ENCODE measurements around the gene NPY.

Gene NPY

DNA sequence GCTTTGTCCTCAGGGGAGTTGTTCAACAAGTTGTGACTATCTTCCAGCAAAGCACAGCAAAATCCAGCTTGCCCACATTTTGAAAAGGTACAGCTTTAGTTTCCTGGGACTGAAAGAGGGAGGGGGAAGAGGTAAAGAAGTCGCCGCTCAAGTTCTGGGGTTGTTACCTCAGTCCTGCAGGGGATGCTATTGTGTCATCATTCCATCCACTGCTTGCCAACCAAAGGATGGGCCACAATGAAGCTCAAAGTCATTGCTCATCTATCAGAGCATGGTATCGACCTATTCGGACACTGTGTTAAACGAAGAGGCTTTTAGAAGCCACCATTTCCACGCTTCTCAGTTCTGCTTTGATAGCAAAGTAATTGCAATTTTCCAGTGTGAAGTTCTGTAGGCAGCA lies 34.3 kb downstream of the NPY start:
- DNase-seq: no peak

DNA sequence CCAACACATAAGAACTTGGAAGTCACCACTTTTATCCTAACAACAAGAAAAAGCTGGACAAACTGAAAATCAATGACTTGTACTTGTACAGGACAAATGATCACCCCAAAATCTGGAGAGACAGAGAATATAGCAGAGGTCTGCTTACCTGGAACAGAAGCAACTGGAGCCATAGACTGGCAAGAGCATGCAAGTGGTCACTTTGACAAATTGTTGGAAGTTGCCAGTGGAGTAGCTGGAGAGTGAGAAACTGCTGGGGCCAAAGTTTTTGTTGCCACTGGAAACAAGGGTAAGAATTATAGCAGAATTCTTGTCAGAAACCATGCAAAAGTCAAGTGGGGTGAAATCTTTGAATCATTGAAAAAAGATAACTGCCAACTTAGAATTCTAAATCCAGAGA lies 35.2 kb downstream of the NPY start:
- DNase-seq: no peak

DNA sequence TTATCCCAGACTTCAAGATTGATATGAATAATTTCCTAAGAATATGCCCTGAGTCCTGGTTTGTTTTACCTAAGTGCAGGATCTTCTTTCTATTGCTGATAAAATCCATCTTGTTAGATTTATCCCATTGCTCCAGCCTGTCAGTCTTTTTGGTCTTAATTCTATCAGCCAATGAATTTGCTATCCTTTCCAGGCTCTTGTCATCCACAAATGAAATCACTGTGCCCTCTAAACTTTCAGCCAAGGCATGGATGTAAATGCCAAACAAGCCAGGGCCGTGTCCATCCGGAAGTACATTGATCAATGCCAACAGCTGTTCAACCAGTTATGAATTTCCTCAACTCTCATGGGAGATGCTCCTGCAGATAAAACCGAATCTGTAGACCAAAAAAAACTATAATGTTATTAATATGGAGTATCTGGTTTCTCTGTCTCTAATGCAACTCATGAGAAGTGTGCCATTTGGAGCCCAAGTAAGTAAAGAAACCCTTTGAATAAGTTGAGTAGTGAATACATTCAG lies 40.0 kb downstream of the NPY start:
- no peak for DNase-seq

DNA sequence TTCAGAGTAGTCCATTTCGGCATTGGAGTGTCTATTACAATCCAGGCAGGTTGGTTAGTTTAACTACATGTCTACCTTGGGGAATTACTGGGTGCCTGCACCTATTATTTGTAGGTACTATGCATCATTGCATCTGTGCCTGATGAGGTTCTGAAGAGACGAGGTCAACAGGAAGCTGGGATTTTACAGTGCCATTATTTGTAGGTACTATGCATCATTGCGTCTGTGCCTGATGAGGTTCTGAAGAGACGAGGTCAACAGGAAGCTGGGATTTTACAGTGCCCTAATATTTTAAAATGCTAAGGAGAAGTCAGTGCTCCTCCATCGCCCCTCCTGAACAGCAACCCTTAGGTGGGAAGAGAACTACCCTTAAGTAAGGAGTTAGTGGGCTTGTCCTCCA lies 41.7 kb downstream of the NPY start:
- no peak for DNase-seq

DNA sequence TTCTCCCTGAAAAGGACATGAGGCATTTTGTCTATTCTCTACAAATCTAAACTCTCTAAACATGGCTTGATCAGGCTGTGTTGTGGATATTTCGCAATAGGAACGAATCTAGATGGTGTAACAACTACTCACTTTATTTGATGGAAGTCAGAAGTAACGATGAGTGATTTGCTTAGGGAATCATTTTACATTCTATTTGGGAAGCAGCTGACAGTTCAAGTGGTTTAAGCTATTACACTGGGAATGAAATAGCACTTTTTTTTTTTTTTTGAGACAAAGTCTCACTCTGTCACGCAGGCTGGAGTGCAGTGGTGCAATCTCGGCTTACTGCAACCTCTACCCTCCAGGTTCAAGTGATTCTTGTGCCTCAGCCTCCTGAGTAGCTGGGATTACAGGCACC lies 44.1 kb downstream of the NPY start:
- DNase-seq: no peak

DNA sequence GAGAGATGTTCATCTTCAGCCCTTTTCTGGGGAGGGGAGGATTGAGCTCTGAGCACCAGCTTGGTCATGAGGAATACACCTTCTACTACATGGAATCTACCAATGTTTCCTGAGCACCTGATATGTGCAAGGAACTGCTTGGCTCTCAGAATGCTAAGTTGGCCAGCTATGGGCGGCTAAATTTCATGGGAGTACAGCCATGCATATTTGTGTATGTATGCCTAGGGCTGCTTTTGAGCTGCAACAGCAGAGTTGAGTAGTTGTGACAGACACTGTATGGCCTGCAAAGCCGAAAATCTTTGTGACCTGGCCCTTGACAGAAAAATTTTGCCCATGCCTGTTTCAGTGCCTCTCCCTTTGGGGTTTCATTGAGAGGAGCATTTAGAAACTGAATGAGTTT lies 44.9 kb downstream of the NPY start:
- no peak for DNase-seq

DNA sequence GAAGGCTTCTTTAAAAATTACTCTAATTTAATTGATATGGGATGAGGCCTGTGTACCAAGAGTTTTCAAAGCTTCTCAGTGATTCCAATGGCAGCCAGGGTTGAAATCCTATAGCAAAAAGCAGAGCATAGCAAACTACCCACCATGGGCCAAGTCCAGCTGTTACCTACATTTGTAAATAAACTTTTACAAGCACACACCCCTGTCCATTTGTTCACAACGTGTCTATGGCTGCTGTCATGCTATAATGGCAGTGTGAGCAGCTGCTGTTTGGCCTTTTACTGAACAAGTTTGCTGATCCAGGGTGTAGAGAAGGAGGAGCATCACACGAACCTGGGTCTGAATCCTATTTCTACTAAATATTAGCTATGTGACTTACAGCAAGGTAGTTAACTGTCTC lies 50.0 kb downstream of the NPY start:
- no peak for DNase-seq

DNA sequence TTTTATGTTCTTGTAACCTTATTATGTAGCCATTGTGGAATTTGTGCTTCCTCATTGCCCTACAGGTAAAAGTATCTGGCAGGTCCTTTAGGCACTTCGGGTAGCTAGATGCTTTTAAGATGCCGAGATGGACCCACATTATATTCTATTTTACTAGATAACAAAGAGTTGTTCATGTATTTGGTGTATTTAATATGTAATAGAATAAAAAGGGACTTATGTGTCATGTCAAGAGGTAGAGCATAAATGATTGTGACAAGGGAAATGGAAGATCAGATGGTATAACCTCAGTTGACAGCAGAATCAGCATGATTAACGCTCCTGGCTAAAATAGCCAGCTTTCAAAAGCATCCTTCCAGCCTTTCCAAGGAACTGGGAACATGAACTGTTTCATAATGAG lies 50.6 kb downstream of the NPY start:
- no peak for DNase-seq

DNA sequence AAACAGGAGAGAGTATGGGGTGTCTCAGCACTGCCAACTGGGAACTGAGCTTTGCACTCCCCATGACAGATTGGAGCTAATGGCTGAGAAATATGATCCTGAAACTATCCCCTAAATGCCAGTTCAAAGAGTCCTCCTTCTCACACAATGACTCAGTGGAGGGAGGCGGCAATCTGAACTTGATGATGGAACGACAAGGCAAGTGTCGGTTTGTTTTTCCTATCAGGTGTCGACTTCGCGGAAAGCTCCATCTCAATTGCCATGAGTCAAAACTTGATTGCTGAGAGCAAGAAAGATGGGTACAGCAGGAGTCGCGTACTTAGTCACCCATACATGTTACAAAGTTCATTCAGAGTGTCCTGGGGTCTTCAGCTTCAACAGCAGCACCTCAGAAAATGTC lies 52.5 kb downstream of the NPY start:
- no peak for DNase-seq

DNA sequence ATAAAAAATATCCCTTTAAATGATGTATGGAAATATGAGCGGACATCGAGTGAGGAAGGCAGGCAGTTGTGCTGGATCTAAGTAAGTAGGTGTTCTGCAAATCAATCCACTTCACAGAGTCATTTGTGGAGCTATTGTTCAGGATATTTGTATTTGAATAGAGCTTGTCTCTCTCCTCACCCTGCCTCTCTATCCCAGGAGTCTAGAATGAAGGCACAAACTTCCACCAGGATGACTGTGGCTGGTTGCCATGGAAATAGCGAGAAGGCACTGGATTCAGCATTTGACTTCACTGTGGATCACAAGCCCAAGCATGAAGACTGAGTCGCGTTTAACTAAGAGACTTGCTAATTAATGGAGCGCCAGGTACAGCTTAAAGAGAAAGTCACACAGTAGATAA lies 53.2 kb downstream of the NPY start:
- no peak for DNase-seq

DNA sequence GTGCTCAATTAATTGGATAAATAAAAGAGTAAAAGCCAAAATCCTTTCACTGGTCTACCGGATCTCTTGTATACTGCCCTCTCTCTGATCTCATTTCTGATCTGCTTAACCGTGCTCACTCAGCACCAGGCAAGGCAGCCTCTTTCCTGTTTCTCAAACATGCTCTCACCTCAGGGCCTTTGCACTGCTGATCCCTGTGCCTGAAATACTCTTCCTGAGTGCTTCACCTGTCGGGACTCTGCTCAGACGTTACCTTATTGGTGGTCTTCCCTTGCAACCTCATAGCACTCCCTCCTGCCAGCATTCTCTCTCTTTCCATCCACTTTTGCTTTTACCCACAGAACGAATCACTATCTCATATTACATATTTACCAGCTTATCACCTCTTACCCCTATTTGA lies 55.6 kb downstream of the NPY start:
- DNase-seq: no peak

DNA sequence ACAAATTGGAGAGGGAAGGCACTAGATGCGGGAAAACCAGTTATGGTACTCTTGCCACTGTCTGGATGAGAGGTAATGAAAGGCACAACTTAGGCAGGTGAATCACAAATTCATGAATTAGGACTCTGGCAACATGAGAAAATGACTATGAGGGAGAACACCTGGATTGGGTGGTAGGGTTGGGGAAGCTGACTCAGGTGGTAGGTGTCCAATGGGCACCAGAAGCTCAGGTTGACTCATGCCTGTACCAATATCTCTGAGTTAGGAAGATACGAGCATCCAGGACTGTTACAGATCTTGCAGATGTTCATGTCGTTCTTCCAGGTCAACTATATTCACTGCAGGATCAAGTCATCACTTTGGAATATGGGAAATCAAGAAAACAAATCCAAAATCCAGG lies 56.7 kb downstream of the NPY start:
- no peak for DNase-seq

Measured in CD4-positive, alpha-beta T cell treated with Interferon alpha-2 for 1 hour (primary cell).